GM12878 (cell line): ENCODE measurements around the gene CNGB1. TPM values are rescaled to one million over a fixed set of nuclear protein-coding genes. Genes with fewer than 3 reads are reported as not detected.

Experiments
- ATAC-seq: fragments of 200-7000 bp; cut with Tn5 transposase; 3 replicates; pipeline ENCODE4 v1.9.1; 2020; ENCODE audit warnings: mild to moderate bottlenecking, moderate library complexity
- BruUV-seq: library from RNA; stranded (reverse); fragments of 400-500 nt; replicated peaks from 2 replicates; lab custom pipeline; 2021; lab: Mats Ljungman, UMichigan
- CTCF ChIA-PET: fragments of 300-600 bp; sonication (Branson Sonifier 250); formaldehyde crosslinking; extraction: SDS; loops from one replicate; lab custom pipeline; 2021; ENCODE audit warnings: inconsistent platforms; lab: Yijun Ruan, JAX
- POLR2A ChIA-PET: fragments of 350-600 bp; formaldehyde crosslinking; extraction: SDS; loops from one replicate; lab custom pipeline; 2021; ENCODE audit warnings: inconsistent platforms; lab: Charles Lee
- RAD21 ChIA-PET: fragments of 300-600 bp; sonication (Branson Sonifier 250); formaldehyde crosslinking; loops from one replicate; lab custom pipeline; 2023; ENCODE audit warnings: antibody characterized with exemption; ENCODE audit not compliant: unreplicated experiment; lab: Charles Lee
- SMC1A ChIA-PET: fragments of 300-600 bp; sonication (Branson Sonifier 250); formaldehyde crosslinking; loops from one replicate; lab custom pipeline; 2023; ENCODE audit not compliant: unreplicated experiment, uncharacterized antibody; lab: Charles Lee
- DNase-seq: peaks from one replicate; pipeline ENCODE4 v3.0.0-alpha.2; 2011; ENCODE audit warnings: low read depth, low spot score
- FAIRE-seq: peaks from 3 replicates; lab custom pipeline; 2011; peaks lifted over from hg19 to GRCh38; lab: Jason Lieb, UNC
- H2AFZ ChIP-seq: 2 replicates; pipeline ENCODE4 v1.6.0; 2011; ENCODE audit warnings: low read depth, low read length, control low read depth; ENCODE audit not compliant: control insufficient read depth
- H3K27ac ChIP-seq: 2 replicates; pipeline ENCODE4 v1.5.1; 2011; ENCODE audit warnings: control low read depth; ENCODE audit not compliant: control insufficient read depth, insufficient read depth
- H3K27me3 ChIP-seq, 2 experiments: replicated peaks in 1 of 2; 2 replicates each; pipeline versions ENCODE4 v1.6.0 to v1.6.1; 2011; ENCODE audit warnings: low read length in 1 of 2; ENCODE audit not compliant: control insufficient read depth in 2 of 2, insufficient read depth in 2 of 2
- H3K36me3 ChIP-seq, 2 experiments: 2 replicates each; pipeline ENCODE4 v1.5.1; 2011; ENCODE audit warnings: low read length in 1 of 2; ENCODE audit not compliant: control insufficient read depth in 2 of 2, insufficient read depth in 2 of 2
- H3K4me1 ChIP-seq: 2 replicates; pipeline ENCODE4 v1.6.1; 2011; ENCODE audit warnings: mild to moderate bottlenecking, low read length, moderate library complexity, mixed read lengths; ENCODE audit not compliant: control insufficient read depth, insufficient read depth
- H3K4me2 ChIP-seq: 2 replicates; pipeline ENCODE4 v1.6.0; 2011; ENCODE audit warnings: control low read depth; ENCODE audit not compliant: control insufficient read depth, insufficient read depth
- H3K4me3 ChIP-seq: fragments of 200-600 bp; sonication (generic); 2 replicates; pipeline ENCODE4 v1.5.1; 2016
- H3K79me2 ChIP-seq: 2 replicates; pipeline ENCODE4 v1.6.0; 2011; ENCODE audit warnings: low read length; ENCODE audit not compliant: control insufficient read depth, insufficient read depth
- H3K9ac ChIP-seq: 2 replicates; pipeline ENCODE4 v1.8.0; 2011; ENCODE audit warnings: low read length, control low read depth, mixed read lengths; ENCODE audit not compliant: control insufficient read depth, insufficient read depth
- H3K9me3 ChIP-seq: replicated peaks from 3 replicates; pipeline ENCODE4 v1.5.1; 2011; ENCODE audit warnings: mild to moderate bottlenecking, low read length; ENCODE audit not compliant: control insufficient read depth, insufficient read depth
- H4K20me1 ChIP-seq: 2 replicates; pipeline ENCODE4 v1.6.0; 2011; ENCODE audit not compliant: control insufficient read depth, insufficient read depth
- BCL11A ChIP-seq: IDR thresholded peaks from 2 replicates; pipeline ENCODE4 v1.6.1; 2011; ENCODE audit warnings: low read depth, low read length
- CBX3 ChIP-seq: fragments of 200-600 bp; sonication (generic); IDR thresholded peaks from 2 replicates; pipeline ENCODE4 v1.6.1; 2016; ENCODE audit warnings: low read depth, borderline replicate concordance
- DPF2 ChIP-seq: fragments of 450-650 bp; IDR thresholded peaks from 2 replicates; pipeline ENCODE4 v1.6.1; 2017; ENCODE audit warnings: mild to moderate bottlenecking
- IKZF1 ChIP-seq: fragments of 450-650 bp; conservative IDR thresholded peaks from 2 replicates; pipeline ENCODE4 v1.6.1; 2017; ENCODE audit warnings: antibody characterized with exemption, mild to moderate bottlenecking
- MEF2B ChIP-seq: fragments of 450-650 bp; IDR thresholded peaks from 2 replicates; pipeline ENCODE4 v1.6.1; 2018; ENCODE audit warnings: mild to moderate bottlenecking, moderate library complexity; ENCODE audit not compliant: partially characterized antibody, poor library complexity, severe bottlenecking
- RCOR1 ChIP-seq: conservative IDR thresholded peaks from 2 replicates; pipeline ENCODE4 v1.6.1; 2012; ENCODE audit warnings: low read depth, low read length, improper control_type of control experiment
- STAT1 ChIP-seq: fragments of 450-650 bp; conservative IDR thresholded peaks from 2 replicates; pipeline ENCODE4 v1.6.1; 2014; ENCODE audit warnings: antibody characterized with exemption, mild to moderate bottlenecking
- ZNF384 ChIP-seq: IDR thresholded peaks from 2 replicates; pipeline ENCODE4 v1.6.1; 2012; ENCODE audit warnings: low read depth, mild to moderate bottlenecking, low read length, improper control_type of control experiment, borderline replicate concordance
- ZNF622 ChIP-seq: fragments of 450-650 bp; IDR thresholded peaks from 2 replicates; pipeline ENCODE4 v1.6.1; 2017; ENCODE audit warnings: mild to moderate bottlenecking, inconsistent platforms
- WGBS: methylation state at CpG from one replicate; pipeline ENCODE4 v1.1.6; 2016; ENCODE audit warnings: low lambda C conversion rate; ENCODE audit not compliant: insufficient replicate concordance, insufficient coverage; ENCODE audit errors: missing lambda C conversion rate; 5-methylcytosine and 5-hydroxymethylcytosine counted together
- in situ Hi-C: fragments of 300-500 bp; cut with MboI; formaldehyde crosslinking; loops from 9 replicates; pipeline ENCODE4 v1.14.3; 2018; ENCODE audit warnings: mixed read lengths
- intact Hi-C: fragments of 100-400 bp; cut with micrococcal nuclease; formaldehyde crosslinking; loops from one replicate; pipeline ENCODE4 v1.14.2; 2022; ENCODE audit not compliant: unreplicated experiment
- polyA plus RNA-seq, 11 experiments: library from polyadenylated mRNA; depleted of rRNA in 4 of 11; unstranded in 6 of 11; stranded (reverse) in 5 of 11; fragments of >200 nt; fragmentation: Nextera tagmentation in 4 of 11; fragmentation: Illumina TruSeq in 1 of 11; extraction: Ambion mirVana in 4 of 11; extraction: Trizol in 1 of 11; gene quantifications; 1 replicate in 1 of 11; 2 replicates in 10 of 11; pipeline versions ENCODE4 v1.2.1 to v1.2.3, GENCODE V29; 2011 to 2016; ENCODE audit warnings: inconsistent platforms in 2 of 11, missing spikeins in 2 of 11, low read depth in 1 of 11
- total RNA-seq, 4 experiments: library from RNA; depleted of rRNA in 3 of 4; stranded (reverse); fragments of >200 nt in 3 of 4; fragmentation: Illumina TruSeq in 1 of 4; extraction: Trizol in 1 of 4; gene quantifications; 2 replicates each; pipeline versions ENCODE4 v1.2.1 to v1.2.3, GENCODE V29; 2013 to 2021
- TF ChIP-seq, protein P1 (sequence below): fragments of 450-650 bp; IDR thresholded peaks from 2 replicates; pipeline ENCODE4 v1.6.1; 2016; ENCODE audit warnings: mild to moderate bottlenecking
- TF ChIP-seq, protein P2 (sequence below): fragments of 150-350 bp; IDR thresholded peaks from 2 replicates; pipeline ENCODE4 v1.6.1; 2014; ENCODE audit warnings: mild to moderate bottlenecking, low read depth, low read length
- TF ChIP-seq, protein P3 (sequence below): fragments of 450-650 bp; IDR thresholded peaks from 2 replicates; pipeline ENCODE4 v1.6.1; 2017; ENCODE audit warnings: mild to moderate bottlenecking, moderate library complexity

Gene CNGB1
- total and polyA plus RNA-seq, 10 of the 15 experiments (the other 5 are each of a cell fraction or from before 2014, with no cell fraction given) = 0.03 TPM; not detected in 9

DNA sequence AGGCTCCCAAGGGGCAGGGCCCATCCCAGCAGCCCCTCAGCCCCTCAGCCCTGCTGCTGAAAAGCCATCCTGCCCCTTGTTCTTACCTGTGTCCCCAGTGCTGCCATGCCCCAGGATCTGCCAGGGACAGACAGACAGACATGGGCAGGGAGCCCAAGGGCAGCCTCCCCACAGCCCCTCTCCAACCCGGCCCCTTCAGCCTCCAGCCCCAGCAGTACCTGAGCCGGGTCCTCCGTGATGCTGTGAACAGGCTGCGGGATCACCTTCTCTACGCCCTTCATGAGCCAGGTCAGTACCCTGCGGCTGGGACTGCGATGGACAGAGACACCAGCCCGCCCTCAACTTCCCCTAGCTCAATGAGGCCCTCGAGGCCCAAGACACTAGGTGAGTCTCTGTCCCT is 8.2 kb downstream of the CNGB1 start:
- H3K79me2 ChIP-seq = no peaks in the 10 kb centered on the region
- intact Hi-C loops = no loop called here

More for the DNA sequence above, 8.2 kb downstream of the CNGB1 start:
- no peak for DNase-seq
- ChIA-PET RAD21 (no interaction called here), CTCF (no interaction called here), POLR2A (no interaction called here)
- no TSS peak for BruUV-seq
- no peak overlapping the region for H3K4me2 ChIP-seq
- WGBS = 4% methylated on average over 7 of the region's 9 CpGs
- no peak overlapping the region for H3K9ac ChIP-seq
- H3K36me3 ChIP-seq = no peaks in the 10 kb centered on the region
- no peak overlapping the region for H3K4me3 ChIP-seq
- H3K9me3 ChIP-seq = no peaks in the 10 kb centered on the region
- in situ Hi-C loops = no loop called here
- TF ChIP-seq ZNF384 (no peak), DPF2 (no peak), CBX3 (no peak), ZNF622 (no peak), MEF2B (no peak), BCL11A (no peak), RCOR1 (no peak), IKZF1 (no peak), STAT1 (no peak)
- TF ChIP-seq, protein P1, sequence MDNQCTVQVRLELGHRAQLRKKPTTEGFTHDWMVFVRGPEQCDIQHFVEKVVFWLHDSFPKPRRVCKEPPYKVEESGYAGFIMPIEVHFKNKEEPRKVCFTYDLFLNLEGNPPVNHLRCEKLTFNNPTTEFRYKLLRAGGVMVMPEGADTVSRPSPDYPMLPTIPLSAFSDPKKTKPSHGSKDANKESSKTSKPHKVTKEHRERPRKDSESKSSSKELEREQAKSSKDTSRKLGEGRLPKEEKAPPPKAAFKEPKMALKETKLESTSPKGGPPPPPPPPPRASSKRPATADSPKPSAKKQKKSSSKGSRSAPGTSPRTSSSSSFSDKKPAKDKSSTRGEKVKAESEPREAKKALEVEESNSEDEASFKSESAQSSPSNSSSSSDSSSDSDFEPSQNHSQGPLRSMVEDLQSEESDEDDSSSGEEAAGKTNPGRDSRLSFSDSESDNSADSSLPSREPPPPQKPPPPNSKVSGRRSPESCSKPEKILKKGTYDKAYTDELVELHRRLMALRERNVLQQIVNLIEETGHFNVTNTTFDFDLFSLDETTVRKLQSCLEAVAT = no peak
- TF ChIP-seq, protein P2, sequence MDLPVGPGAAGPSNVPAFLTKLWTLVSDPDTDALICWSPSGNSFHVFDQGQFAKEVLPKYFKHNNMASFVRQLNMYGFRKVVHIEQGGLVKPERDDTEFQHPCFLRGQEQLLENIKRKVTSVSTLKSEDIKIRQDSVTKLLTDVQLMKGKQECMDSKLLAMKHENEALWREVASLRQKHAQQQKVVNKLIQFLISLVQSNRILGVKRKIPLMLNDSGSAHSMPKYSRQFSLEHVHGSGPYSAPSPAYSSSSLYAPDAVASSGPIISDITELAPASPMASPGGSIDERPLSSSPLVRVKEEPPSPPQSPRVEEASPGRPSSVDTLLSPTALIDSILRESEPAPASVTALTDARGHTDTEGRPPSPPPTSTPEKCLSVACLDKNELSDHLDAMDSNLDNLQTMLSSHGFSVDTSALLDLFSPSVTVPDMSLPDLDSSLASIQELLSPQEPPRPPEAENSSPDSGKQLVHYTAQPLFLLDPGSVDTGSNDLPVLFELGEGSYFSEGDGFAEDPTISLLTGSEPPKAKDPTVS = no peak
- TF ChIP-seq, protein P3, sequence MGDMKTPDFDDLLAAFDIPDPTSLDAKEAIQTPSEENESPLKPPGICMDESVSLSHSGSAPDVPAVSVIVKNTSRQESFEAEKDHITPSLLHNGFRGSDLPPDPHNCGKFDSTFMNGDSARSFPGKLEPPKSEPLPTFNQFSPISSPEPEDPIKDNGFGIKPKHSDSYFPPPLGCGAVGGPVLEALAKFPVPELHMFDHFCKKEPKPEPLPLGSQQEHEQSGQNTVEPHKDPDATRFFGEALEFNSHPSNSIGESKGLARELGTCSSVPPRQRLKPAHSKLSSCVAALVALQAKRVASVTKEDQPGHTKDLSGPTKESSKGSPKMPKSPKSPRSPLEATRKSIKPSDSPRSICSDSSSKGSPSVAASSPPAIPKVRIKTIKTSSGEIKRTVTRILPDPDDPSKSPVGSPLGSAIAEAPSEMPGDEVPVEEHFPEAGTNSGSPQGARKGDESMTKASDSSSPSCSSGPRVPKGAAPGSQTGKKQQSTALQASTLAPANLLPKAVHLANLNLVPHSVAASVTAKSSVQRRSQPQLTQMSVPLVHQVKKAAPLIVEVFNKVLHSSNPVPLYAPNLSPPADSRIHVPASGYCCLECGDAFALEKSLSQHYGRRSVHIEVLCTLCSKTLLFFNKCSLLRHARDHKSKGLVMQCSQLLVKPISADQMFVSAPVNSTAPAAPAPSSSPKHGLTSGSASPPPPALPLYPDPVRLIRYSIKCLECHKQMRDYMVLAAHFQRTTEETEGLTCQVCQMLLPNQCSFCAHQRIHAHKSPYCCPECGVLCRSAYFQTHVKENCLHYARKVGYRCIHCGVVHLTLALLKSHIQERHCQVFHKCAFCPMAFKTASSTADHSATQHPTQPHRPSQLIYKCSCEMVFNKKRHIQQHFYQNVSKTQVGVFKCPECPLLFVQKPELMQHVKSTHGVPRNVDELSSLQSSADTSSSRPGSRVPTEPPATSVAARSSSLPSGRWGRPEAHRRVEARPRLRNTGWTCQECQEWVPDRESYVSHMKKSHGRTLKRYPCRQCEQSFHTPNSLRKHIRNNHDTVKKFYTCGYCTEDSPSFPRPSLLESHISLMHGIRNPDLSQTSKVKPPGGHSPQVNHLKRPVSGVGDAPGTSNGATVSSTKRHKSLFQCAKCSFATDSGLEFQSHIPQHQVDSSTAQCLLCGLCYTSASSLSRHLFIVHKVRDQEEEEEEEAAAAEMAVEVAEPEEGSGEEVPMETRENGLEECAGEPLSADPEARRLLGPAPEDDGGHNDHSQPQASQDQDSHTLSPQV = no peak
- TF ChIP-seq, all 136 proteins: peak for 0
- no peaks in the 10 kb centered on the region for H4K20me1 ChIP-seq
- ATAC-seq (peak; percentile 60), FAIRE-seq (no peak)
- H2AFZ ChIP-seq = no peak overlapping the region
- no peak overlapping the region for H3K27ac ChIP-seq
- H3K4me1 ChIP-seq = 0 out of 2 replicates have a peak, but pooled peaks cover 2% of the 10 kb centered on the region
- SMC1A ChIA-PET = no interaction called here
- no peaks in the 10 kb centered on the region for H3K27me3 ChIP-seq
